ENCODE measurements around the gene FXYD6. TPM values are rescaled to one million over a fixed set of nuclear protein-coding genes. Genes with fewer than 3 reads are reported as not detected.
A peak's percentile ranks its signal among the peaks of the same experiment; 100 is the strongest.

FXYD6 gene
- total and polyA plus RNA-seq, 7 donors = 12.3 to 305 (median 243) TPM

- 72 to 79% methylated on average over 10 of the region's 10 CpGs for WGBS, 2 donors
- TF ChIP-seq, protein P1, sequence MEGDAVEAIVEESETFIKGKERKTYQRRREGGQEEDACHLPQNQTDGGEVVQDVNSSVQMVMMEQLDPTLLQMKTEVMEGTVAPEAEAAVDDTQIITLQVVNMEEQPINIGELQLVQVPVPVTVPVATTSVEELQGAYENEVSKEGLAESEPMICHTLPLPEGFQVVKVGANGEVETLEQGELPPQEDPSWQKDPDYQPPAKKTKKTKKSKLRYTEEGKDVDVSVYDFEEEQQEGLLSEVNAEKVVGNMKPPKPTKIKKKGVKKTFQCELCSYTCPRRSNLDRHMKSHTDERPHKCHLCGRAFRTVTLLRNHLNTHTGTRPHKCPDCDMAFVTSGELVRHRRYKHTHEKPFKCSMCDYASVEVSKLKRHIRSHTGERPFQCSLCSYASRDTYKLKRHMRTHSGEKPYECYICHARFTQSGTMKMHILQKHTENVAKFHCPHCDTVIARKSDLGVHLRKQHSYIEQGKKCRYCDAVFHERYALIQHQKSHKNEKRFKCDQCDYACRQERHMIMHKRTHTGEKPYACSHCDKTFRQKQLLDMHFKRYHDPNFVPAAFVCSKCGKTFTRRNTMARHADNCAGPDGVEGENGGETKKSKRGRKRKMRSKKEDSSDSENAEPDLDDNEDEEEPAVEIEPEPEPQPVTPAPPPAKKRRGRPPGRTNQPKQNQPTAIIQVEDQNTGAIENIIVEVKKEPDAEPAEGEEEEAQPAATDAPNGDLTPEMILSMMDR (IDR thresholded peaks at IDR 0.05) = no peak
- no peak for TF ChIP-seq EP300 (IDR thresholded peaks at IDR 0.05)
- no peak for TF ChIP-seq POLR2AphosphoS5 (IDR thresholded peaks at IDR 0.05)
- no peak for TF ChIP-seq POLR2A (IDR thresholded peaks at IDR 0.05)
Measured at GRCh38 chr11:117826190-117826570, 50.3 kb downstream of the FXYD6 start.

GRCh38 chr11:117825538-117826189 is 50.8 kb downstream of the FXYD6 start:
- no peak overlapping the region for H3K4me3 ChIP-seq
- TF ChIP-seq EP300 (IDR thresholded peaks at IDR 0.05) (no peak), POLR2A (IDR thresholded peaks at IDR 0.05) (no peak), POLR2AphosphoS5 (IDR thresholded peaks at IDR 0.05) (no peak)
- TF ChIP-seq, protein P1 (IDR thresholded peaks at IDR 0.05) = no peak
- intact Hi-C loops (cut with DNase I) = no loop called here
- H3K36me3 ChIP-seq = no peaks in the 10 kb centered on the region
- DNase-seq = peak; percentile 53
- 91 to 93% methylated on average over 8 of the region's 8 CpGs for WGBS, 2 donors
- no peaks in the 10 kb centered on the region for H3K9me3 ChIP-seq
- H3K27me3 ChIP-seq = peaks cover 0 to 13% (median 0%) of the 10 kb centered on the region in 3 donors
- peaks cover 0 to 53% (median 28%) of the 10 kb centered on the region in 4 donors for H3K4me1 ChIP-seq
- peak overlapping the region in 3 of 4 donors; percentile 42 to 69 (median 68) for H3K27ac ChIP-seq

More at GRCh38 chr11:117826190-117826570, 50.3 kb downstream of the FXYD6 start:
- Histone ChIP-seq H3K27me3 (peaks cover 0 to 18% (median 0%) of the 10 kb centered on the region in 3 donors), H3K27ac (no peak overlapping the region), H3K4me3 (no peak overlapping the region), H3K9me3 (no peaks in the 10 kb centered on the region), H3K36me3 (no peaks in the 10 kb centered on the region), H3K4me1 (peaks cover 0 to 55% (median 28%) of the 10 kb centered on the region in 4 donors)
- peak; percentile 46 for DNase-seq
- intact Hi-C loops (cut with DNase I) = no loop called here

- no peaks in the 10 kb centered on the region for H3K9me3 ChIP-seq
- TF ChIP-seq EP300 (IDR thresholded peaks at IDR 0.05) = no peak
- peak in 2 of 4 donors; percentile 21 to 46 for TF ChIP-seq POLR2AphosphoS5 (IDR thresholded peaks at IDR 0.05)
- intact Hi-C loops (cut with DNase I) = no loop called here
- no peaks in the 10 kb centered on the region for H3K36me3 ChIP-seq
- peaks cover 0 to 8% (median 0%) of the 10 kb centered on the region in 3 donors for H3K27me3 ChIP-seq
- peak; percentile 87 for DNase-seq
- no peak within 1 kb of the TSS for H3K4me3 ChIP-seq
- H3K4me1 ChIP-seq = peaks cover 0 to 51% (median 28%) of the 10 kb centered on the region in 4 donors
- H3K27ac ChIP-seq = peak within 1 kb of the TSS; percentile 56 to 75 (median 68)
- 43 to 54% methylated on average over 22 of the region's 22 CpGs for WGBS, 2 donors
Measured at GRCh38 chr11:117824571-117825537, 51.6 kb downstream of the FXYD6 start, which contains the start of gene FXYD2. Gene FXYD2, minus strand, starts transcription at chr11:117824744. Its CDS starts 66 bp downstream, at chr11:117824678.

- H3K4me3 ChIP-seq = no peak overlapping the region
- intact Hi-C loops (cut with DNase I) = no loop called here
- TF ChIP-seq POLR2A (IDR thresholded peaks at IDR 0.05) (no peak), POLR2AphosphoS5 (IDR thresholded peaks at IDR 0.05) (peak in 3 of 4 donors; percentile 34 to 53 (median 39)), EP300 (IDR thresholded peaks at IDR 0.05) (no peak)
- H3K27me3 ChIP-seq = peaks cover 0 to 3% (median 0%) of the 10 kb centered on the region in 3 donors
- H3K9me3 ChIP-seq = no peaks in the 10 kb centered on the region
- WGBS, 2 donors = 42 to 72% methylated on average over 13 of the region's 13 CpGs
- peak; percentile 88 for DNase-seq
- no peaks in the 10 kb centered on the region for H3K36me3 ChIP-seq
- peaks cover 0 to 42% (median 21%) of the 10 kb centered on the region in 4 donors for H3K4me1 ChIP-seq
- H3K27ac ChIP-seq = peak overlapping the region; percentile 56 to 75 (median 68)
Measured at GRCh38 chr11:117823946-117824420, 52.5 kb downstream of the FXYD6 start.

GRCh38 chr11:117823294-117823945 is 53.0 kb downstream of the FXYD6 start:
- H3K9me3 ChIP-seq = no peaks in the 10 kb centered on the region
- TF ChIP-seq, protein P1 (IDR thresholded peaks at IDR 0.05) = peak in 3 of 4 experiments; percentile 8 to 15 (median 9)
- TF ChIP-seq EP300 (IDR thresholded peaks at IDR 0.05) (no peak), POLR2A (IDR thresholded peaks at IDR 0.05) (no peak)
- no peaks in the 10 kb centered on the region for H3K27me3 ChIP-seq
- H3K27ac ChIP-seq = peak overlapping the region; percentile 56 to 75 (median 68)
- H3K36me3 ChIP-seq = no peaks in the 10 kb centered on the region
- peaks cover 0 to 37% (median 17%) of the 10 kb centered on the region in 4 donors for H3K4me1 ChIP-seq
- no peak overlapping the region for H3K4me3 ChIP-seq
- intact Hi-C loops (cut with DNase I) = no loop called here
- WGBS, 2 donors = 49 to 79% methylated on average over 18 of the region's 18 CpGs
- DNase-seq = peak; percentile 75

Measured in sigmoid colon (tissue), 7 donors.